HG03439 (cell line): Measurements from ENCODE around the gene SEMA3D.
"Not testable (repeated sequence)": the region's sequence is repeated elsewhere in the genome, so short reads cannot be mapped to it uniquely, and the experiment has no call there.

Experiments used
- ATAC-seq: cut with Tn5 transposase; IDR thresholded peaks from one replicate; pipeline ENCODE4 v1.9.1; 2021; ENCODE audit warnings: mild to moderate bottlenecking, moderate library complexity; ENCODE audit not compliant: unreplicated experiment

The SEMA3D gene

DNA sequence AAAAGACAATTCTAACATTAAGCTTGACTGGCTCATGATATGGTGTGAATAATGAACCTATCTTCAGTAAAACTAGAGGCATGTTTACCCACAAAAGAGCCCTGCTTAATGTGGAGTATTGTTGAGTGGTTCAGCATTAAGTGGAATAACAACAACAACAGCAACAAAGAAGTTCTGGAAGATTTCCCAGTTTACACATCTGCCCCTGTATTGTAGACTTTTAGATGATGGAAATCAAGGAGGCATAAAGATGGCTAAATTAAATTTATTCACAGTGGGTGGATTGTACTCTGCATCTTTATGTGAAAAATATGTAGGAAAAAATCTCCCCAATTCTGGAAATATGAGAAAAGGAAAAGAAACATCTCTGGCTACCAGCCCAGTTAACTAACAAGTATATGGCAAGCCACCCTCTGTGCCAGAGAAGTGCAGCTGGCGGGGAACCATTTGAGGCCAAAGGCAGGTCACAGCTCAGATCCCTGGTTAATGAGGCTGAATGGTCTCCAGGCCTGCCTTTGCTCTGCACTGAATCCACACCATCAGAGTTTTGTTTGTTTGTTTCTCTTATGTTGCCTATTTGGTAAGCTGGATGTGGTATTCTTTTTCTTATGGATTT lies 186.0 kb downstream of the SEMA3D start:
- ATAC-seq, result no peak

DNA sequence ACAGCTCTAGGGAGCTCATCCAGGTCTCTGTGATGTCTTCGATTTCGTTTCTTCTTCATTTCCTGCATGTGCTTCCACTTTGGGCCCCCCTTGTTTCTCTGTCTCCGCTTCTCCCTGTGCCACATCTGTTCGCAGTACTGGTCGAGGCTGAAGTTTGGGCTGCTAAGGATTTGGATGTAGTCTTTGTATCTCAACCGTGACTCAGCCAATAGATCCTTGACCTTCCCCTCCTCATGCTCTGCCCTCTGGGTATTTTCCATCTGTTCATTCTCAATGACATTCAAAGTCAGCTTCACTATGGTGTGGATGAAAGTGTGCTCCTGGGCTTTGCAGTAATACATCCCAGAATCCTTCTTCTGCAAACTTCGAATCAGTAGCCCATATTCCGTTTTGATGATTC lies 187.4 kb downstream of the SEMA3D start:
- ATAC-seq, result no peak

DNA sequence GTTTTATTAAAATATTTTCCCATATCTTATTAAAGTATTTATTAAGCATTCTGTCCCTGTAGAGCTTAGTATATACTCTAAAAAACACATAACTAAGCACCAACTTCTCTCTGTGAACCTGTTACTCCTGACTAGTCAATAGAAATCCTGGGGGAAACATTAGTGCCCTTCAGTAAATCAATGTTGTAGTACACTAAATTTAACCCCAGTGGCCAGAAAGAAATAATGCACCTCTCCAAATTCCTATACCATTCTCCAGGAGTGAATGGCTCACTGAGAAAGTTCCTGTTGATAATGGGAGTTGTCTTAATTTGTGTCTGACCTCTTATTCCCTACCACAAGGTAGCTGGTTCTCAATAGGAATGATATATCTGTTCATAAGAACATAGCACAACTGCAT lies 188.2 kb downstream of the SEMA3D start:
- ATAC-seq, result no peak

DNA sequence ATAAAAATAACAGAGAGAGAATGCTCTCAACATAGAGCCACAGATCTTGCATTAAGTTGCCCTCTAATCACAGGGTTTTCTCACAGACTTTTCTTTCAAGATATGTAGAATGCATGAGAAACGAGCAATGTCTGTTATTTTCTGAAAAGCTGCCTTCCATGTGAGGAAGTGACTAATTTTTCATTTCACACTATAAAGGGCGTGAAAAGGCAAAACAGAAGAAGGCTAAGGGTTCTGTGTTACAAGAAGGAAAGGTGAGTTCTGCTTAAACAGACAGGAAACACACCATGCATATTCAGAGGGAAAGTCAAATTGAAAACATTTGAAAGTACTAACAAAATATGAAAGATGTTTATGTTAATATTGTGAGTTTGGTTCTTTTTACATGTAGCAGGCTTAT lies 189.2 kb downstream of the SEMA3D start:
- ATAC-seq, result no peak

DNA sequence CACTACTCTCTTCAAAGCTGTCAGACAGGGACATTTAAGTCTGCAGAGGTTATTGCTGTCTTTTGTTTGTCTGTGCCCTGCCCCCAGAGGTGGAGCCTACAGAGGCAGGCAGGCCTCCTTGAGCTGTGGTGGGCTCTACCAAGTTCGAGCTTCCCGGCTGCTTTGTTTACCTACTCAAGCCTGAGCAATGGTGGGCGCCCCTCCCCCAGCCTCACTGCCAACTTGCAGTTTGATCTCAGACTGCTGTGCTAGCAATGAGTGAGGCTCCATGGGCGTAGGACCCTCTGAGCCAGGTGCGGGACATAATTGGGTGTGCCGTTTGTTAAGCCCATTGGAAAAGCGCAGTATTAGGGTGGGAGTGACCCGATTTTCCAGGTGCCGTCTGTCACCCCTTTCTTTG lies 193.9 kb downstream of the SEMA3D start:
- ATAC-seq, result not testable (repeated sequence)

DNA sequence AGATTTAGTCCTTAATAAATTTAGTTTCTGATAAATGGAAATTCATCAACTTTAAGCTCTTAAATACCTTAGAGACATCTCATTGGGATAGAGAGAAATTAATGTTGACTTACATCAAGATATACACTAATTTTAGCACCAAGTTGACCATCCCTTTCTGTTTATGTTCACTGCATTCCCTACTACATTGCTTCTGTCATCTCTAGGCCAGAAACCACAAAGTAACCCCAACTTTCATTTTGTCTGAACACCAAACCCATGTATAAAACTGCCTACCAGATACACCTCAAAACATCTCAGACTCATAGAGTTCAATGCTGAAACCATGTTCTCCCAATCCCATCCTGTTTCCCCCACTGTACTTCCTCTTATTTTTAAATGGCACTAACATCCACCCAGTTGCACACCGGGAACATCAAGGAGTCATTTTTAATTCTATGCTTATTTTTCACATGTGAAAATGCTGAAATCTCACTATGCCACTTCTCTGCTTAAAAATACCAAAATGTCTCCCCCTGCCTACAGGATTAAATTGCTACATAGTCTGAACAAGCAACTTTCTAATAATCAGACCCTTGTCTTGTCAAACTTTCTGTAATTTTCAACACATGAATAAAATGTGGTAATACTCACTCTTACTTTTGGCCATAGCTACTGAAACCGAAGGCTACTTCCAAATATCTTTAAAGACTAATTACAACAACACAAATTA lies 201.6 kb downstream of the SEMA3D start:
- no peak for ATAC-seq

DNA sequence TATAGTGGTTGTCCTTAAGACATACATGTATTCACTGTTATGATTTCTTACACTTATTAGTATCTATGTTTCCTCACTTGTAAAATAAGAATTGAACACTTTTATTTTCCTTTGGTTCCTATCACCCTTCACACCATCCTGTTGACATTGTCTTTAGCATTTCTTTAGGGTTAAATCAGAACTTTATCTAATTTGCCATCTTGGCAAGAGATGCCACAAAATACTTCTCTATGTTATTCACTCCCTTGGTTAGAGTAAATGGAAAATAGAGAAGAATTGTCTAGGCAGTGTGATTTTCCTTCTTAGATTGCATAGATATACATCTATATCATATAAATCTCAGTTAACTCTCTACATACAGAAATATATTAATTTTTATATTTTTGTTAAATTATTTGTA lies 204.7 kb downstream of the SEMA3D start:
- no peak for ATAC-seq

DNA sequence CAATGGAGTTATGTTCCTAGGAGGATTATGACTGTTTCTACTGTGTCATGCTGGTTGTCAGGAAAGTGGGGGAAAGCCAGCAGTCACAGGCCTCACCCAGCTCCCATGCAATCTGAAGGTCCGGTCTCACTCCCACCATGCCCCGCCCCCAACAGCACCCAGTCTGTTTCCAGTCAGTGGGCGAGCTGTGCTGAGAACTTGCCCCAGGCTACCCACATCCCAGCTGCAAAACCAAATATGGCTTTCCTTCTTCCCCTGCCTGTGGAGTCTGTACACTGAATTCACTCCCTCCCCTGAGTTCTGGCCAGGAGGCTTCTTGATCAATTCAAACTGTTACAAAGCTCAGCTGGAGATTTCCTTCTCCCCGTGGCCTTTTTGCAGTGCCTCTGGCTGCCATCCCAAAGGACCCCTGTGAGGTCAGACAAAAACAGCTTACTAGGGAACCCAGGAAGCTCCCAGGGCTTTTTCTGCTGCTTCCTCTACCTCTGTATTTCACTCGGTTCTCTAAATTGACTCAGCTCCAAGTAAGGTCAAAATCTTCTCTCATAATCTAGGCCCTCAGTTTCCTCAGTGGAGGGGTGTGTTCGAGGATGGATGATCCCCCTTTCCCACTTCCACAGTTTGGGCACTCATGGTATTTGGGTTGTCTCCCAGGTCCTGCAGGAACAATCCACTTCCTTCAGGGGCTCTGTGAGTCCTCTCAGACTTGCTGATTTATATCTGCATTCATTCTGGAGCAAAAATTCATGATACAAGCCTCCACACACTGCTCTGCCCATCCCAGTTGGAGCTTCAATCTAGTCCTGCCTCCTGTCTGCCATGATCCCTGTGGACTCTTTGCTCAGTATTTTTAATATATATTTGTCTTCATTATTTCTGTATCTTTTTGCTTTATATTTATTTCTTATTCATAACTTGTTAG lies 205.5 kb downstream of the SEMA3D start:
- ATAC-seq, result no peak

DNA sequence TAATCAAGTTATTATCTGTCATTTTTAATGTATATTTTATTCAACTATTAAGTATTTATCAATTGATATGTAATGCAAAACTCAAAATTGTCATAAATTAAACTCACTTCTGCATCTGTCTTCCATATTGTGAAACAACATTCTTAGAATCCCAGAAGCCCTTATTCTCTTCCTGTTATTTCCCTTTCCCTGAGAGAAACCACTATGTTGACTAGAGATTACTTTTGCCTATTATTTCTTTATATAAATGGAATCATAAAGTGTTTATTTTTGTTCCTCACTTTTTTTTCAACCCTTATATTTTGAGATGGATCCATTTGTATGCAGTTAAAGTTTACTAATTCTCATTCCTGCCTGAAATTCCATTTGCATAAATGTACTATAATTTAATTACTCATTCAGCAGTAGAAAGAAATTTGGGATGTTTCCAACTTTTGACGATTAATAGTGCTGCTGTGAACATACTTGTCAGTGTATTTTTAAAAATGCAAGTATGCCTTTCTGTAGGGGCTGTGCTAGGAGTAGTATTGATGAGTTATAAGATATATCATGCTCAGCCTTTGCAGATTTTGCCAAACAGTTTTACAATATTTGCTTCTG lies 211.2 kb downstream of the SEMA3D start:
- no peak for ATAC-seq

DNA sequence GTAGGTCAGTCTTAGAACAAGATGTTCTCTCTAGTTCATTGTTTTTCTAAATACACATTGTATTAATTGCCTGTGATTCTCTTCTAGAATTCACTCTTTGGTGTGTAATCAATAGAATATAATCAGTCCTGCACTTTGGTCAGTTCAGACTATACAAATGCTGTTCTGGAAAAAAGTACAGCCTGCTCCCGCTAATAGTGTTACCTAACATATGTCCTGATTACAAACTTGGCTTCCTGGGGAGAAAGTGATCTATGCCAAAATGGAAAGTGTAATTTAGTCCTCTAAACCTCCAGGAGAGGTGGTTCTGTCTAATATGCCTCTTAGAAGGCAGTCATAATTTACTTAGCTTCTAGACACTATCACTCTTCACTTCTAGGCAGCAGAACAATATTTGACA lies 215.5 kb downstream of the SEMA3D start:
- no peak for ATAC-seq

DNA sequence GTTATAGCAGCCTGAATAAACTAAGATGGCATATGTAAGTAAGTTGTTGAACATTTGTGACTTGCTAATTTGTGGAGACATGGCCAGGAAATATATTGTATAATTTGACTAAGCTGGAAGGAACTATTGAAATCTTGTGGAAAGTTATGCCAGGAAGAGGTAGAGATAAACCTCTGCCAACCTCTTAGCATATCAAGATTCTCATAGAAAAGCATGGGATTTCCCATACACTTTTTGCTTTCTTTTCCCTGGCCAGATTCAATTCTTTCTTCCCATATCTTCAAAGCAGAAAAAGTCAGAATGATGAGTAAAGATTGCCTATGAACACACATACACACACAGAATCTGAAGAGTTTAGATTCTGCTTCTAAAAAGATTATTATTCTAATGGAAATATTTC lies 216.2 kb downstream of the SEMA3D start:
- ATAC-seq, result no peak

DNA sequence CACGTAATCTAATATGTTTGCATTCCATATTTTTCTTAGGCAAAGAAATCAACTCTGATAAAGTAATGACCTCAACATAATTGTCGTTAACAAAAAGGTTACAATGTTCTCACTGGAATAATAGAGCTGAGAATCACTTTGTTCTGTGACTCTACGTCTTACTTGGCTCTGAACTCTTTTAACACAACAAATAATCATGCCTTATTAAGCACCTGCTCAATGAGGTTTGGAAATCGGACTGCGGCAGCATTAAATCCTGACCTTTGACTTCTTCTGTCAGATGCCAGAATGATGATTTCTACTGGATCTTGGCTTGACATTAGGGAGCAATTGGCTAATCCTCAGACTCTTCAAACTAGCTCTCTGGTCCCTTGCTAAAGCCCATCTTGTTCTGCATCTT lies 233.6 kb downstream of the SEMA3D start:
- ATAC-seq, result no peak

DNA sequence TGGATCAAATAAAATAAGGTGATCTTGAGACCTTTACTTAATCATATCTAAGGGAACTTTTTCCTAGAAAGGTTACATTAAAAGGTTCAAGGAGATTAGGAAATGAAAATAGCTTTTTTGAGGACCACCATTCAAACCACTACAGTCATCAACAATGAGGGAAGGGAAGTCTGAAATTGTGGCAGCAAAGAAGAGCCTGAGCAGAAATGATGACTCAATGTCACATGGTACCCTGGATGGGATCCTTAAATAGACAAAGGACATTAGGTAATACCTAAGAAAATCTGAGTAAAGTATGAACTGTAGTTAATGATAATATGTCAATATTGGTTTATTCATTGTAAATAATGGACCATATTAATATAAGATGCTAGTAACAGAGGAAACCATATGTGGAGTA lies 236.0 kb downstream of the SEMA3D start:
- ATAC-seq, result no peak

DNA sequence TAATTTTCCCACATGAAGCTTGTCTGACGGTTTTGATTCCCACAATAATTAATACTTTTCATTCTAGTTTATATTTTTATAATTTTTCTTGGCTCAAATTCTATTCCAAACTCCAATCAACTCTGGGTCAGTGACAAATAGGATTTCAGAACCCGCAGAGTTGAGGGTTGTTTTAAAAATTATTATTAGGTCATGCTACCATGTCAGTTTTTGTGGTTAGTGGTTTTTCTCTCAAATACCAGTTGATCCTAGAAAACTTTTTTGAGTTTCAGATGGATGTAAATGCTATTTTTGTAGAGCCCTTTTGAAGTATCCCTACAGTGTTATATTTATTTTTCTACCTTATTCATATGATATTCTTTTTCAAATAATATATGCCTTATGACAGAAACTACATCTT lies 237.4 kb downstream of the SEMA3D start:
- no peak for ATAC-seq

DNA sequence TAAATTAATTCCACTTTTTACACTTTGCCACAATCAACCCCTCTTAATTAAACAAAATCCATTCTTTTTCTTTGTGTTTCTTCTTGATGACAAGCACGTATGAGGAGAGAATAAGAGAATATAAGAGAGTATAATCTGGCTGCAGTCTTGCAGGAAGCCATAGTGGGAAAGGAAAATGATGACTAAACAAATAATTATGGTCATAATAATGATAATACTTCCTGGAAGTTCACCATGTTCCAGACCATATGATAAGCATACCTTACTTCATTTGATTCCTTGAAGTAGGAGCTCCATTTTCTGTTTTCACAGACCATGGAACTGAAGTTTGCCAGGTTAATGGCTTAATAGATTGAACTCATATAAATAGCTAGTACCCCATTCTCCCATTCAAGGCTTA lies 237.8 kb downstream of the SEMA3D start:
- no peak for ATAC-seq

DNA sequence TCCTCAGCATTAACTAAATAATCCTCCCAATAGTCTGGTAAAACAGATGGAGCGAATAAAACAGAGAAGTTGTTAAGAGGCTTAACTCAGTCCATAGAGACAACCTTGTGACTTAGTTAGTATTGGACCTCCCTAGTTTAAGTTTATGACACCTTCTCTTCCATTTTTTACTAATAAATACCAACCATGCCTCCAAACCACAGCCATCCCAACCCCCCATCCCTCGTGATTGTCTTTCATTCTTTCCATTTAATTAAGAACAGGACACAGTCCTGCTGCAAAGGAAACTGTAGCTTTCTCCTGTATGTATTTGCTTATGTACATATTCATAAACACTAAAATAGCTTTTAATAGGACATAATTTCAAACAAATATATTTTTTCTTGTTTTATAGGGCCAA lies 238.2 kb downstream of the SEMA3D start:
- ATAC-seq, result no peak

DNA sequence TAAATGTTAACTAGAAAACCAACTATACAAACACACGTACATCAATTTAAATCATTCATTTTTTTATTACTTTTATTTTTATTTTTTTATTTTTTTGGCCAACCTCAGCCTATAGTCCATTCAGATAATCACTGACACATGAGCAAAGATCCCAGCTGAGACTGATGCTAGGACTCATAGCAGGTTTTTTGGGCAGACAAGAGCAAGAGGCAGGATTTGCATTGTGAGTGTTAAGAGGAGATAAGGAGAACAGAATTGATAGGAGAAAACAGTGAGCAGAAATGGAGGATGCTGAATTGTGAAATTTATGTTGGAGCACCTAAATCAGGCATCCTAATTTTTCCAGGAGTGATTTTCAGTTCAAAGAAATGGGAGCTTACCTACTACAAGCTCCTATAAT lies 240.3 kb downstream of the SEMA3D start:
- ATAC-seq, result no peak
